ENCODE results near the gene MAPK7. TPM values are rescaled to one million over a fixed set of nuclear protein-coding genes. Genes with fewer than 3 reads are reported as not detected.

Gene MAPK7
- total RNA-seq, 4 donors from 2014 or later, result 29.5 to 62.4 (median 39.3) TPM

DNA sequence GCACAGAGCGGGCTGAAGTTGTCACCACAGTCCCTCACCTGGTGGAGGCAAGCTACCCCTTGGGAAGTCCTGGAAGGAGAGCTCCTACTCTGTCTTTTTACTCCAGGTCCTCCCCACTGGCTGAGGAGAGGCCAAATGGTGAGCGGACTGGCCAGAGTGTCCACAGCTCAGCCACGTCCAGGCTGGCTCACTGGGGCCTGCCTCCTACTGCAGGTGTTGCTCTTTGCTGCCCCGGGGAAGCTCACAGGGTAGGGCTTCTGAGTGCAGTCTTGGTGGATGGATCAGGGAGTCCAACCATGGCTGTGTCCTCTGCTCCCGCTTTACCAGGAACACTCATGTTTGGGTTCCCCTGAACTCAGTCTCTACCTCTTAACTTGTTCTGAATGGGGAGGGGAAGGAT lies 18.4 kb upstream of the MAPK7 start:
- no peaks in the 10 kb centered on the region for H3K9me3 ChIP-seq
- peaks cover 0 to 33% (median 12%) of the 10 kb centered on the region in 4 donors for H3K4me1 ChIP-seq
- H3K36me3 ChIP-seq, result peaks cover 0 to 48% (median 0%) of the 10 kb centered on the region in 3 donors
- 85 to 100% methylated on average over 2 to 3 of the region's 5 CpGs for WGBS, 2 donors
- no peak overlapping the region for H3K4me3 ChIP-seq
- no peak for DNase-seq (ENCODE audit: low spot score in 2 of 2)
- no peak overlapping the region for H3K27ac ChIP-seq
- H3K27me3 ChIP-seq, result no peaks in the 10 kb centered on the region
- no peak for TF ChIP-seq EP300 (IDR thresholded peaks at IDR 0.05)
- TF ChIP-seq POLR2A (IDR thresholded peaks at IDR 0.05), result no peak
- TF ChIP-seq, protein P1, sequence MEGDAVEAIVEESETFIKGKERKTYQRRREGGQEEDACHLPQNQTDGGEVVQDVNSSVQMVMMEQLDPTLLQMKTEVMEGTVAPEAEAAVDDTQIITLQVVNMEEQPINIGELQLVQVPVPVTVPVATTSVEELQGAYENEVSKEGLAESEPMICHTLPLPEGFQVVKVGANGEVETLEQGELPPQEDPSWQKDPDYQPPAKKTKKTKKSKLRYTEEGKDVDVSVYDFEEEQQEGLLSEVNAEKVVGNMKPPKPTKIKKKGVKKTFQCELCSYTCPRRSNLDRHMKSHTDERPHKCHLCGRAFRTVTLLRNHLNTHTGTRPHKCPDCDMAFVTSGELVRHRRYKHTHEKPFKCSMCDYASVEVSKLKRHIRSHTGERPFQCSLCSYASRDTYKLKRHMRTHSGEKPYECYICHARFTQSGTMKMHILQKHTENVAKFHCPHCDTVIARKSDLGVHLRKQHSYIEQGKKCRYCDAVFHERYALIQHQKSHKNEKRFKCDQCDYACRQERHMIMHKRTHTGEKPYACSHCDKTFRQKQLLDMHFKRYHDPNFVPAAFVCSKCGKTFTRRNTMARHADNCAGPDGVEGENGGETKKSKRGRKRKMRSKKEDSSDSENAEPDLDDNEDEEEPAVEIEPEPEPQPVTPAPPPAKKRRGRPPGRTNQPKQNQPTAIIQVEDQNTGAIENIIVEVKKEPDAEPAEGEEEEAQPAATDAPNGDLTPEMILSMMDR (IDR thresholded peaks at IDR 0.05), result no peak

DNA sequence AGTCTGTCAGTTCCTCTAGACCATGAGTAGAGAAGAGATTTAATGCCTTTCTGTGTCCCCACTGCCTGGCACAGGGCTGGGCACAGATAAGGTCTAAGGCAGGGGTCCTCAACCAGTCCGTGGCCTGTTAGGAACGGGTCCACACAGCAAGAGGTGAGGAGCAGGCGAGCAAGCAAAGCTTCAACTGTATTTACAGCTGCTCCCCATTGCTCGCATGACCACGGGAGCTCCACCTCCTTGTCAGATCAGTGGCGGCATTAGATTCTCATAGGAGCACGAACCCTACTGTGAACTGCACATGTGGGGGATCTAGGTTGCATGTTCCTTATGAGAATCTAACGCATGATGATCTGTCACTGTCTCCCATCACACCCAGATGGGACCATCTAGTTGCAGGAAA lies 17.5 kb upstream of the MAPK7 start:
- Histone ChIP-seq H3K27me3 (no peaks in the 10 kb centered on the region), H3K4me3 (no peak overlapping the region), H3K4me1 (peaks cover 0 to 35% (median 12%) of the 10 kb centered on the region in 4 donors), H3K9me3 (no peaks in the 10 kb centered on the region), H3K36me3 (peaks cover 0 to 45% (median 0%) of the 10 kb centered on the region in 3 donors), H3K27ac (no peak overlapping the region)
- WGBS, 2 donors, result 77 to 83% methylated on average over 8 of the region's 8 CpGs
- TF ChIP-seq, protein P1 (IDR thresholded peaks at IDR 0.05), result no peak
- TF ChIP-seq EP300 (IDR thresholded peaks at IDR 0.05) (no peak), POLR2A (IDR thresholded peaks at IDR 0.05) (no peak)
- no peak for DNase-seq (ENCODE audit: low spot score in 2 of 2)

DNA sequence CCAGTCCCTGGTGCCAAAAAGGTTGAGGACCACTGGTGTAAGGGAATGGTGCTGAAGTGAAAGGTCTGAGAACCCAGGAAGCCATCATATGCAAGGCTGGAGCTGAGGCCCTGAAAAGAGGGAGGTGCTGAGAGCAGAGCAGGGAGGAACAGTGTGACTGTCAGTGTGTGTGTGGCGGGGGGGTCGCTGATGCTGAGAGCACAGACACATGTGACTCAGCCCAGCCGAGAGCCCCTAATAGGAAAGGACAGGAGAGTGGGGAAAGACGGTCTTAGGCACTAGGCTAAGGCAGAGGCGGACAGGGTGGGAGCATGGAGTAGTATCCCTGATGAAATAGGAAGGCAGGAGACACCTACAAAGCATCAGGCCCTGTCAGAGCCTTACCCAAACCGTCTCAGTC lies 17.0 kb upstream of the MAPK7 start:
- WGBS, 2 donors, result 67 to 69% methylated on average over 6 of the region's 6 CpGs
- no peak for DNase-seq (ENCODE audit: low spot score in 2 of 2)
- Histone ChIP-seq H3K27me3 (no peaks in the 10 kb centered on the region), H3K9me3 (no peaks in the 10 kb centered on the region), H3K27ac (peak overlapping the region in 2 of 4 donors; percentile 63 to 97), H3K36me3 (peaks cover 0 to 40% (median 0%) of the 10 kb centered on the region in 3 donors), H3K4me1 (peaks cover 0 to 35% (median 12%) of the 10 kb centered on the region in 4 donors), H3K4me3 (no peak overlapping the region)
- TF ChIP-seq EP300 (IDR thresholded peaks at IDR 0.05) (no peak), POLR2A (IDR thresholded peaks at IDR 0.05) (no peak)
- TF ChIP-seq, protein P1 (IDR thresholded peaks at IDR 0.05), result no peak

DNA sequence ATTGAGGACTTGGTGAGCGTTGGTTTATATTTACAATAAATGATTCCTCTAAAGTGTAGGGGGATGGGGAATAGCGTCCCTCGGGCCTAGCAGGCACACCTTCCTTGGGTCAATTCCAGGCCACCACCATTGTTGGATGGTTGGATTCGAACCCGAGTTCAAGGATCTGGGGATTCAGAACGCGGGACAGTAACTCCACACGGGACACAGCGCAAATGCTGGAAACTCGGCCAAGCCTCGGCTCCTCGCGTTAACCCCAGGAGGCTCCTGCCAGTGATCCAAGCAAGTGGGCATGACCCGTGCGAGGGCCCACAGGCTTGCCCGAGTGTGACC lies 16.4 kb upstream of the MAPK7 start:
- DNase-seq (ENCODE audit: low spot score in 2 of 2), result no peak
- H3K27ac ChIP-seq, result peak overlapping the region; percentile 63 to 97 (median 84)
- peaks cover 0 to 35% (median 12%) of the 10 kb centered on the region in 4 donors for H3K4me1 ChIP-seq
- peaks cover 0 to 34% (median 0%) of the 10 kb centered on the region in 3 donors for H3K36me3 ChIP-seq
- no peak for TF ChIP-seq POLR2A (IDR thresholded peaks at IDR 0.05)
- TF ChIP-seq, protein P1 (IDR thresholded peaks at IDR 0.05), result no peak
- no peak for TF ChIP-seq EP300 (IDR thresholded peaks at IDR 0.05)
- H3K4me3 ChIP-seq, result peak overlapping the region; percentile 77 to 97 (median 88)
- H3K9me3 ChIP-seq, result no peaks in the 10 kb centered on the region
- H3K27me3 ChIP-seq, result no peaks in the 10 kb centered on the region
- WGBS, 2 donors, result 16 to 20% methylated on average over 16 of the region's 16 CpGs

DNA sequence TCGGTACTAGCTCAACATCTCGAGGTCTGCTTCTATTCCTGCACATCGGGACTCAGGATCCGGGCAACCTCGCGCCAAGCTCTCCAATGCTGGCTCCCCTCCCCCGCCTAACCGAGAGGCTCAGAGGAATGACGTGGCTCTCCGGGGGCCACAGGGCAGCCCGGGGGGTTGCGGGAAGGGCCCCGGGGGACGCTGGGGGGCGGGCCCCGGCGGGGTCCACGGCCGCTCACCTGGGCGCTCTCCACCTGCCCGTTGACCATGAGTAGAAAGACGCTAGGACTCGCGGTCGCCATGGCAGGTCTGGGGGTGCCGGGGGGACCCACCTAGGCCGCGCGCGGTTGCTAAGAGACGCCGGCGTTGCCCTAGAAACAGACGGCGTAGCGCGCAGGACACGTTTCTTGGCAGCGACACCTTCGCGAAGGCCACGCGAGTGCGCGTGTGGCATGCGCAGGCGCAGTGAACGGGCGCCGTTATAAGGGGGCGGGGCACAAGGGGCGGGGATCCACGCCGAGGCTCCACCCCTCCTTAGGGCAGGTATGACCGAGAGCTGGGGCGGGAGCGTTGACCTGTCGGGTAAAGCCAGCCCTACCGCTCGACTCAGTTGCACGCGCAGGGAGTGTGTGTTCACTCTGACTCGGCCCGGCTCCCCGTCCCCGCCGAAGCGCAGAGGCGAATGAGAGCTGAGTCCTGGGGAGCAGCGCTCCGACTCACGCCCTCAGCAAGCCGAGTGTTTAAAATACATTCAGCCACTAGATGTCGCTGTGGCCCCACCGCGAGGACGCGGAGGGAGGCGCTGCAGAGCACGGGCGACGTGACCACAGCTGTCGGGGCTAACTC lies 15.8 kb upstream of the MAPK7 start, which contains the start of gene B9D1:
Gene B9D1 (minus strand): TSS at position 447 of the 837 bp plus-strand sequence. CDS start 154 bp downstream, at position 293.
- H3K36me3 ChIP-seq, result peaks cover 0 to 28% (median 0%) of the 10 kb centered on the region in 3 donors
- peak within 1 kb of the TSS; percentile 63 to 97 (median 84) for H3K27ac ChIP-seq
- peak within 1 kb of the TSS; percentile 77 to 97 (median 88) for H3K4me3 ChIP-seq
- WGBS, 2 donors, result 0 to 1% methylated on average over 17 to 64 of the region's 83 CpGs
- no peaks in the 10 kb centered on the region for H3K27me3 ChIP-seq
- TF ChIP-seq EP300 (IDR thresholded peaks at IDR 0.05) (peak; percentile 75 to 87), POLR2A (IDR thresholded peaks at IDR 0.05) (peak in 1 of 2 donors; percentile 49)
- TF ChIP-seq, protein P1 (IDR thresholded peaks at IDR 0.05), result peak; percentile 92 to 100 (median 94)
- peak; percentile 90 to 91 for DNase-seq (ENCODE audit: low spot score in 2 of 2)
- no peaks in the 10 kb centered on the region for H3K9me3 ChIP-seq
- H3K4me1 ChIP-seq, result peaks cover 0 to 35% (median 12%) of the 10 kb centered on the region in 4 donors
